Measurements from ENCODE around the gene METTL21C.

The METTL21C gene

GRCh38 chr13:102697929-102698648 lies 3.2 kb upstream of the METTL21C start:
- DNase-seq (ENCODE audit: low read depth): no peak

- no peak for DNase-seq (ENCODE audit: low read depth)
These were observed 2.4 kb upstream of the METTL21C start for GRCh38 chr13:102697264-102697663.

- no peak for DNase-seq (ENCODE audit: low read depth)
These were observed 1.6 kb upstream of the METTL21C start for GRCh38 chr13:102696465-102696864.

GRCh38 chr13:102693776-102694175 lies 1.1 kb downstream of the METTL21C start:
- no peak for DNase-seq (ENCODE audit: low read depth)

GRCh38 chr13:102693250-102693649 lies 1.6 kb downstream of the METTL21C start:
- no peak for DNase-seq (ENCODE audit: low read depth)

- DNase-seq (ENCODE audit: low read depth): no peak
These were observed 2.4 kb downstream of the METTL21C start for GRCh38 chr13:102692491-102692826.

GRCh38 chr13:102690883-102691282 lies 4.0 kb downstream of the METTL21C start:
- no peak for DNase-seq (ENCODE audit: low read depth)

- DNase-seq (ENCODE audit: low read depth): no peak
These were observed 6.4 kb downstream of the METTL21C start for GRCh38 chr13:102688306-102688973.

- no peak for DNase-seq (ENCODE audit: low read depth)
These were observed 7.3 kb downstream of the METTL21C start for GRCh38 chr13:102687520-102687919.

- no peak for DNase-seq (ENCODE audit: low read depth)
These were observed 8.8 kb downstream of the METTL21C start for GRCh38 chr13:102686024-102686423.

- DNase-seq (ENCODE audit: low read depth): no peak
These were observed 11.2 kb downstream of the METTL21C start for GRCh38 chr13:102683637-102684036.

GRCh38 chr13:102682727-102683126 lies 12.1 kb downstream of the METTL21C start:
- DNase-seq (ENCODE audit: low read depth): no peak

GRCh38 chr13:102682211-102682610 lies 12.6 kb downstream of the METTL21C start:
- no peak for DNase-seq (ENCODE audit: low read depth)

GRCh38 chr13:102680842-102681740 lies 13.8 kb downstream of the METTL21C start:
- DNase-seq (ENCODE audit: low read depth): no peak

- no peak for DNase-seq (ENCODE audit: low read depth)
These were observed 14.6 kb downstream of the METTL21C start for GRCh38 chr13:102680133-102680717.

GRCh38 chr13:102679449-102680132 lies 15.3 kb downstream of the METTL21C start:
- DNase-seq (ENCODE audit: low read depth): no peak

- no peak for DNase-seq (ENCODE audit: low read depth)
These were observed 16.3 kb downstream of the METTL21C start for GRCh38 chr13:102678339-102679107.

- no peak for DNase-seq (ENCODE audit: low read depth)
These were observed 17.7 kb downstream of the METTL21C start for GRCh38 chr13:102677122-102677521.

GRCh38 chr13:102675115-102675514 lies 19.7 kb downstream of the METTL21C start:
- DNase-seq (ENCODE audit: low read depth): no peak

- DNase-seq (ENCODE audit: low read depth): no peak
These were observed 24.7 kb downstream of the METTL21C start for GRCh38 chr13:102670130-102670529.

- no peak for DNase-seq (ENCODE audit: low read depth)
These were observed 26.9 kb downstream of the METTL21C start for GRCh38 chr13:102667911-102668310.

Measured in stimulated activated CD8-positive, alpha-beta memory T cell treated with anti-CD3 and anti-CD28 coated beads, Interleukin-12 subunit alpha, Interleukin-12 subunit beta, amount 100 ng/mL, for 4 hours (primary cell).